AG09309 (cell line): ENCODE measurements around the gene CALML3.

Source experiments
- DNase-seq: peaks from one replicate; pipeline ENCODE4 v3.0.0-alpha.2; 2010; ENCODE audit warnings: low read depth
- H3K4me3 ChIP-seq: 2 replicates; pipeline ENCODE4 v1.5.1; 2011; ENCODE audit warnings: mild to moderate bottlenecking, low read depth, low read length, moderate library complexity; ENCODE audit not compliant: control insufficient read depth
- CTCF ChIP-seq: IDR thresholded peaks from 2 replicates; pipeline ENCODE4 v1.5.1; 2011; ENCODE audit warnings: mild to moderate bottlenecking, low read depth, low read length, inconsistent platforms; ENCODE audit not compliant: insufficient read depth, control insufficient read depth; ENCODE audit errors: missing control alignments

The CALML3 gene

DNA sequence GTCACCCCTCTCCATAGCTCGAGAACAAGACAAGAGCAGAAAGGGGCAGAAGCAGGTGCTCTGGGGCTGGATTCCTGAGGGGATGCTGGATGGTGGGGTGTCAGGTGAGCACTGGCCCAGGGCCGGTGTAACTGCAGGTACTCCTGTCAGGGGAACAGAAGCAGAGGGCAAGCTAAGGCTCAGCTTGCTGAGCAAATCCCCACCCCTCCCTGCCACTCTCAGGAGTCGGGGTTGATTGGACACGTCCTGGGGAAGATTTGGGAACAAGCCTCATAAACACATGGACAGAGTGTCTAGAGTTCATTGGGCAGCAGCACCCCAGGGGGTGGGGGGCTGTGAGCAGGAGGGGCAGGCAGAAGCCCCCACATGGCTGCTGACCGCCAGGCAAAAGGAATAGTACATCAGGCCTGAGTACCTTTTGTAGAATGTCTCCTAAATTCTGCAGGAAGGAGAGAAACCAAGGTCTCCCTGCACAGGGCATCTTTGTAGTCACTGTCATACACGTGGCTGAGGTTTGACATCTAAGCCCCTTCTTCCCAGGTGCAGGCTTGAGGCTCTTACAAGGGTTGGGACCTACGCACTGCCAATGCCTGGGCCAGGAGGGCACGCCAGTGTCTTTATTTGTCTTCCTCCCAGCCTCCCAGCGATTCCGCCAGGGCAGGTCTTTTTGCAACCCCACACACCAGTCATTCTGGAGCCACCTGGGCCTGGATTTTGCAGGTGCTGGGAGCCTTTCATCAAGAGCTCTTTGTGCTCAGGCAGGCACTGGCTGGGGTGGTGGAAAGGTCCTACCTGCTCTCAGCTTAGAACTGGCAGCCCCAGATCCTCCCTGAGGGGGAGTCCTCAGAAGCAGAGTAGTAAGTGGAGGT, 2.8 kb downstream of the CALML3 start:
- H3K4me3 ChIP-seq = no peak overlapping the region
- DNase-seq = no peak
- no peak for TF ChIP-seq CTCF

DNA sequence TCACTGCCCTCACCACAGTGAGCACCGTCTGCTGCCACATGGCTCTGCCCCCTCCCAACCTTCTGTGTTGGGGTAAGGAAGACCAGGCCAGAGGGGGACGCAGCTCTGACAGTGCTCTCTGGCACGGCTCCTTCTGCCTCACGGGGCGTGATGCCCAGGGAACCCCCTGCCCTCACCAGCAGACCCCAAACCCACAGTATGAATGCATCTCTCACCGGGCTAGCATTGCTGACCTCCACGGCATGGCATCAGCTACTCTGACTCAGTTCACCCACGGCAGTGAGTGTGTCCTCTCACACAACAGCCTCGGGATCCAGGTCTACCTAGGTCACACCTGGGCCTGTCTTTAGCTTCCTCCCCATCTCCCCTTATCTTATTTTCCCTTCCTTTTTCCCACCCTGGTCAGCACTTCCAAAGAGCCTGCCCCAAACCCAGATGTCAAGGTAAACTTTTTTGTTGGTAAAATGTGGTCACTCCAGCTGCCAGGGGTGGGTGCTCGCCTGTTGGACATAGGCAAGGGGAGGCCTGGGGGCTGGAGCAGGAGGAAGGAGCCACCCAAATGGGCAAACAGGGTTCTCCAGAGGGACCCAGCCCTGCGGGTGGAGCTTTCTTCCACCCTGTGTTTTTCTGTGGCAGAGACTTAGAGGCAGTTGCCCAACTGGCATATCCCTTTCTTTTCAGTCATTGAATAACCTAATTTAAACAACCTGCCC, 4.4 kb downstream of the CALML3 start:
- H3K4me3 ChIP-seq = no peak overlapping the region
- TF ChIP-seq CTCF = no peak
- DNase-seq = no peak

DNA sequence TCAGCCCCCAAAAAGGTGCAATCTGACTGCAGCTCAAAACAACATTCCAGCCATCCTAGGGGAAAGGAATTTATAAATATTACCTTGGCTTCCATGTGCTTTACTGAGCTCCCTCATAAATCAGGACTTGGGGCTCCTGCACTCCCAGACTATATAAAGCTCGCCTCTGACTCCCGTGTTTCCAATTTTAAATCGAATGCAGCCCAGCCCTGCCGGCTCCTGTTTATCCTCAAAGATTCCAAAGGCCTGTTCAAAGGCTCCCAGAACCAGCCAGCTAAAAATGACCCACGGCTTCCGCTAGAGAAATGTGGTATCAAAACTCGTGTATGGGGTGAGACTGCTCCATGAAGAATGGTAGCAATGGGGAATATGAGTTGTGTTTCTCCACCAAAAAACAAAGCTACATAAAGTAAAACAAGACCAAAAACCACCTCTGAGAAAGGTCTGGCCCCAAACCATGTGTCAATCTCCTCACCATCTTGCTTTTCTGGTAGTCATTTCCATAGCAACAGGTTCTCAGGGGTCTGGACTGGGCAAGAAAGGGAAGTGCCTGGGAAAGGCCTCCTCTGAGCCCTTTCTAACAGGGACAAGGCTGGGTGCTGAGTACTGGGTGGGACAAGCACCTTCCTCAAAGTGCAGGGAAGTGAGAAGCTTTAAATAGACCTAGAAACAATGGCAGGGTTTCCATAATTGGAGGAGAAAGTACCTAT, 5.1 kb downstream of the CALML3 start:
- TF ChIP-seq CTCF = no peak
- no peak for DNase-seq
- H3K4me3 ChIP-seq = no peak overlapping the region

- no peak overlapping the region for H3K4me3 ChIP-seq
- no peak for DNase-seq
- no peak for TF ChIP-seq CTCF
Measured at GRCh38 chr10:5530412-5530806, 5.6 kb downstream of the CALML3 start.

DNA sequence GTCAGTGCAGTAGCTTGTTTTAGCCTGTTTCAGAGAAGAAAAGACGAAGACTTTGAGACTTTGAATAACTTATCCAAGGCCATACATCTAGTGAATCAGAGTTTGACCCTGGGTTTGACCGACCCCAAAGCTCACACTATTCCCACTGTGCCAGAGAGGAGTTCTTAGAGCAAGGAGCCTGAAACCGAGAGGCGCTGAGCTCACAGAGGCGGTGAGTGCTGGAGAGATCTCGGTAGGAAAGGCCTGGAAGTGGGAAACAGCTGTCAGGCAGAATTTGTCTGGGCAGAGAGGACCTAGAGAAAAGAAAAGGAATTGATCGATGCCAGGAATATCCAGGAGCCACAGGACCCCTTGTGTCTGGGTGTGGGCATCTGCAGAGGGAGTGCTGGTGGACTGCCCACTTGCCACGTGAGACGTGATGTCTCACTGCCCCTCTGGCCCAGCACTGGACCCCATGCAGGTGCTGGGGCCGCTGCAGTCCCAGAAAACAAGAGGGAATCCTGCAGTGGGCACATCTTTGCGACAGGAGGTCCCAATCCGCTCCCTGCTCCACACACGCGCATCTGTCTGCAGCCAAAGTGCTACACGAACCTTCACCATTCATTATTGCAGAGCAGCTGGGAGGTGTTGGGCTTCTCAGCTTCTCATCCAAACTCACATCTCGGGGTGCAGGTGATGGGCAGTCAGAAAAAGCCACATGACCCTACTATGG, 6.2 kb downstream of the CALML3 start:
- no peak overlapping the region for H3K4me3 ChIP-seq
- TF ChIP-seq CTCF = no peak
- no peak for DNase-seq

- no peak for DNase-seq
- no peak overlapping the region for H3K4me3 ChIP-seq
- TF ChIP-seq CTCF = no peak
Measured at GRCh38 chr10:5531558-5532306, 7.0 kb downstream of the CALML3 start.
